Esophagus squamous epithelium (tissue), 4 donors: ENCODE results near the gene ZNF670.

Source experiments
- CTCF ChIP-seq, 6 experiments: fragments of 450-650 bp in 4 of 6; fragments of 200-600 bp in 2 of 6; sonication (generic) in 2 of 6; IDR thresholded peaks; one replicate each; pipeline ENCODE4 v1.5.1; 2016 to 2019; ENCODE audit warnings: antibody characterized with exemption in 6 of 6, mild to moderate bottlenecking in 4 of 6, moderate library complexity in 4 of 6
- POLR2A ChIP-seq, 4 donors: fragments of 450-650 bp; IDR thresholded peaks; one replicate each; pipeline ENCODE4 v1.6.1; 2017; ENCODE audit warnings: antibody characterized with exemption in 4 of 4, mild to moderate bottlenecking in 4 of 4, moderate library complexity in 3 of 4

- no peak for TF ChIP-seq POLR2A (IDR thresholded peaks at IDR 0.05)
- TF ChIP-seq CTCF (IDR thresholded peaks at IDR 0.05): no peak
Observed at GRCh38 chr1:247118946-247119446, 40.4 kb upstream of the ZNF670 start.
